Measurements from ENCODE around the gene MIGA2.

- TF ChIP-seq POLR2A (IDR thresholded peaks at IDR 0.05) (no peak), CTCF (IDR thresholded peaks at IDR 0.05) (no peak)
Measured at GRCh38 chr9:129001504-129002325, 34.7 kb upstream of the MIGA2 start.
